Esophagus squamous epithelium (tissue), 4 donors: ENCODE results near the gene UQCRFS1.

ENCODE experiments used
- POLR2A ChIP-seq, 4 donors: fragments of 450-650 bp; IDR thresholded peaks; one replicate each; pipeline ENCODE4 v1.6.1; 2017; ENCODE audit warnings: antibody characterized with exemption in 4 of 4, mild to moderate bottlenecking in 4 of 4, moderate library complexity in 3 of 4
- TF ChIP-seq, protein P1 (sequence below), 6 experiments: fragments of 450-650 bp in 4 of 6; fragments of 200-600 bp in 2 of 6; sonication (generic) in 2 of 6; IDR thresholded peaks; one replicate each; pipeline ENCODE4 v1.5.1; 2016 to 2019; ENCODE audit warnings: antibody characterized with exemption in 6 of 6, mild to moderate bottlenecking in 4 of 6, moderate library complexity in 4 of 6

DNA sequence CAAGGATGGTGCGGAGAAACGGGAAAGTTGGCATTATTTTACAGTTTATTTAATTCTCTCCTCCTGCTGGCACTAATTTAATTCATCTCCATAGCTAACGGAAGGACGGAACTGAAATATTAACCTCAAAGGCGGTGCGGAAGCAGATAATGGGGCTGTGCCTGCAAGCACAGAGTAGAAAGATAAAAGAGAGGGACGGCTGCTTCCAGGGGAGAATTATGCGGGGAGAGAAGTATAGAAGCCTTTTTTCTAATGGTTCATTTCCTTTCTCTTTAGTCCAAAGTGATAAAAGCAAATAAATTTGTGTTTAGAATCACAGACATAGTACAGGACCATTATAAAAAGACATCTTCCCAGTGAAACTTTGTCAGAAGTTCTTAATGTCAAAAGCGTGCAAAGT is 34.5 kb upstream of the UQCRFS1 start:
- TF ChIP-seq, protein P1, sequence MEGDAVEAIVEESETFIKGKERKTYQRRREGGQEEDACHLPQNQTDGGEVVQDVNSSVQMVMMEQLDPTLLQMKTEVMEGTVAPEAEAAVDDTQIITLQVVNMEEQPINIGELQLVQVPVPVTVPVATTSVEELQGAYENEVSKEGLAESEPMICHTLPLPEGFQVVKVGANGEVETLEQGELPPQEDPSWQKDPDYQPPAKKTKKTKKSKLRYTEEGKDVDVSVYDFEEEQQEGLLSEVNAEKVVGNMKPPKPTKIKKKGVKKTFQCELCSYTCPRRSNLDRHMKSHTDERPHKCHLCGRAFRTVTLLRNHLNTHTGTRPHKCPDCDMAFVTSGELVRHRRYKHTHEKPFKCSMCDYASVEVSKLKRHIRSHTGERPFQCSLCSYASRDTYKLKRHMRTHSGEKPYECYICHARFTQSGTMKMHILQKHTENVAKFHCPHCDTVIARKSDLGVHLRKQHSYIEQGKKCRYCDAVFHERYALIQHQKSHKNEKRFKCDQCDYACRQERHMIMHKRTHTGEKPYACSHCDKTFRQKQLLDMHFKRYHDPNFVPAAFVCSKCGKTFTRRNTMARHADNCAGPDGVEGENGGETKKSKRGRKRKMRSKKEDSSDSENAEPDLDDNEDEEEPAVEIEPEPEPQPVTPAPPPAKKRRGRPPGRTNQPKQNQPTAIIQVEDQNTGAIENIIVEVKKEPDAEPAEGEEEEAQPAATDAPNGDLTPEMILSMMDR (IDR thresholded peaks at IDR 0.05): no peak
- TF ChIP-seq POLR2A (IDR thresholded peaks at IDR 0.05): no peak
